Inflammatory macrophage (primary cell): ENCODE measurements around the gene XKR7.
"Not testable (repeated sequence)": the region's sequence is repeated elsewhere in the genome, so short reads cannot be mapped to it uniquely, and the experiment has no call there.

Experiments used
- DNase-seq, 2 donors: peaks; one replicate each; pipeline ENCODE4 v3.0.0-alpha.2; 2020 to 2022

XKR7 gene

GRCh38 chr20:32017711-32018251 lies 49.8 kb downstream of the XKR7 start:
- no peak for DNase-seq

DNA sequence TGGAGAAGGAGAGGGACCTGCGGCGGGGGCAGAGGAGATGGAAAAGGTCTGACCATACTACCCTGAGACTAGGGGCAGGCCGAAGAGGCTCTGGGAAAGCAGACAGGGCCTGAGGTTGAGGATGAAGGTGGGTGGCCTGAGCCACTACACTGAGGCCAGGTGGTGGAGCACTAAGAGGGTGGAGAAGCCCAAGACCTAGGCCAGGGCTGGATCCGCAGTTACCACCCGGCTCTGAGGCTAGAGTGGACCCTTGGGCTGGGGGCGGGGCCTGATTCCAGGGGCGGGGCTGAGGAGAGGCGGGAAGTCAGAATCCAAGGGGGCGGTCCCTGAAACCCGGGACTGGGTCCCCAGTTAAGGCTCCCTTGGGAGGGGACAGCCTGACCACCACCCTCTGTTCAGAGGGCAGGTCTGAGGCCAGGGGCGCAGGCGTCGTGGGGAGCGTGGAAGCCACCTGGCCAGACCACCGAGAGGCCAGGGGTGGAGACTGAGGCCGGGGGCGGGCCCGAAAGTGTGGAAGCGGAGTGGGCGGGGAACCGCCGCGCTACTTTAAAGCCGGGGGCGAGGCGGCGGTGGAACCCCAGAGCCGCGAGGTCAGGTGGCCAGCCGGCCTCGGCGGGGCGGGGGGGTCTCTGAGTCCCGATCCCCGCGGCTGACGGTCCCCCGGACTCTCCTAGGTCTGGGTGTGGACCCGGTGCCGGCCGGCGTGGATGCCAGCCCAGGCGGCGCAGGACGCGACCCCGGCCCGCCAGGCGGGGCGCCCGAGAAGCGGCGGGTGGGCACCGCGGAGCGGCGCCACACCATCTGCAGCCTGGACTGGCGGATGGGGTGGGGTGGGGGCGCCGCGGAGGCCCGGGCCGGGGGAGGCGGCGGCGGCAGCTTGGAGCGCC lies 50.6 kb downstream of the XKR7 start:
- DNase-seq = no peak

DNA sequence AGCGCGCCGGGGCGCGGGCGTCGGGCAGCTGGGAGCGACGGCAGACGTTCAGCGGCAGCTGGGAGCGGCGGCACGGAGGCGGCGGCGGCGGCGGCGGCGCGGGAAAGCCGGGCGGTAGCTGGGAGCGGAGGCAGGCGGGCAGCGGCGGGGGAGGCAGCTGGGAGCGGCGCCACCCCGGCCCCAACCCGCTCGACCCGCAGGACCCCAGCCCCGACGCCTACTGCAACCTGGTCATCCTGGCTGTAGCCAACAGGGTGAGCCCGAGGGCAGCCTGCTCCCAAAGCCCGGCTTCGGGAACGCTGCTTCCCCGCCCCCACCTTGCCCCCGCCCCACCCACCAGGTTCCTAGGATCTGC lies 51.2 kb downstream of the XKR7 start:
- DNase-seq = no peak

GRCh38 chr20:32019563-32020463 lies 51.9 kb downstream of the XKR7 start:
- no peak for DNase-seq

DNA sequence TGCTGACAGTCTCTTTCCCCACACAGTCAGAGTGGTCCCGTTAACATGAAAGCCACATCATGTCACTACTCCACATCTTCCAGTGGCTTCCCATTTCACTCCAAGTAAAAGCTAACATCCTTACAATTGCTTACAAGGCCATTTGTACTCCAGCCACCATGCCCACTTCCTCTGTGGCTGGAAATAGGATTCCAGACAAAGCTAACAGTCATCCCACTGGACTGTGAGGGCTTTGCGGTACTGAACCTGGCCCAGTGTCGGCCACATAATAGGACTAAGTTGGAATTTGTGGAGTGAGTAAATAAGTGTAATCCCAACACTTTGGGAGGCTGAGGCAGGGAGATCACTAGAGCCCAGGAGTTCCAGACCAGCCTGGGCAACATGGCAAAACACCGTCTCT lies 53.1 kb downstream of the XKR7 start:
- no peak for DNase-seq

DNA sequence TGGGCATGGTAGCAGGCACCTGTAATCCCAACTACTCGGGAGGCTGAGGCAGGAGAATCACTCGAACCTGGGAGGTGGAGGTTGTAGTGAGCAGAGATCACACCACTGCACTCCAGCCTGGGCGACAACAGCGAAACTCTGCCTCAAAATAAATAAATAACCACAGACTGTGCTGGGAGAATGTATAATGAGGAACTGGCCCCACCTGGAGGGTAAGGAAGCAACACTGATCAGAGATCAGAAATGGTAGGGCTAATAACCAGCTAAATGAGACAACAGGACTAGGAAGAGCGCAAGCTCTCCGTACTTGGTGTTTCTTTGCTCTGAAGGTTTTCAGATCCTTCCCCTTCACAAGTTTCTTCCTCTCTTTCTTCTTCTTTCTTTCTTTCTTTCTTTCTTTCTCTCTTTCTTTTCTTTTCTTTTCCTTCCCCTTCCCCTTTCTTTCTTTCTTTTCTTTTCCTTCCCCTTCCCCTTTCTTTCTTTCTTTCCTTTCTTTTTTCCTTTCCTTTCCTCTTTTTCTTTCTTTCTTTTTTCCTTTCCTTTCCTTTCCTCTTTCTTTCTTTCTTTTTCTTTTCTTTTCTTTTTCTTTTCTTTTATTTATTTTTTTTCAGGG lies 56.8 kb downstream of the XKR7 start:
- DNase-seq = no peak

GRCh38 chr20:32027643-32028042 lies 59.7 kb downstream of the XKR7 start:
- DNase-seq = no peak

DNA sequence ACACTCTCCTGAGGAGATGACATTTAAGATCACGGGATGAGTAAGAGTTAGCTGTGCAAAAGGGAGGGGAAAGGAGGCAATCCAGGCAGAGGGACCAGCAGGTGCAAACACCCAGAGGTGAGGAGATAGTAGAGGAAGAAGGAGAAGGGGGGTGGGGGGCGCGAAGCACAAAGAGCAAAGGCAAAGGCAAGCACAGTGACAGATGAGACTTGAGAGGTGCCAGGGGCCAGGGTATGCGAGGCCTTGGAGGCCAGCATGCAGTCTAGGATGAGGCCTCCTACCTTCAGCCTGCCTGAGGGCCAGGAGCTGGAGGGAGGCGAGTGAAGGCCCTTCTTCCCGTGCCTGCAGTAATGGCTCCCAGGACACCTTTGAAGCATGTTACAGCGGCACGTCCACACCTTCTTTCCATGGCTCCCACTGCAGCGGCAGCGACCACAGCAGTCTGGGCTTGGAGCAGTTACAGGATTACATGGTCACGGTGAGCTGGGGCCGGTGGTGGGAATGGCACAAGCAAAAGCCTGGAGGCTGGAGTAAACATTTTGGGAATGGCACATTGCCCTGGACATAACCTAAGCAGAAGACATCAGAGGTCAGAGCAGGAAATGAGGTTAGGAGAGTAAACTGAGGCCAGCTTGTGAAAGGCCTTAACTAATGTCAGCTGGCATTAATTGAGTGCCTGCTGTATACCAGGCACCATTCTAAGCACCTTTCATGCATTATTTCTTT lies 60.9 kb downstream of the XKR7 start:
- DNase-seq = no peak

- no peak for DNase-seq
These were observed 61.6 kb downstream of the XKR7 start for GRCh38 chr20:32029561-32029960.

DNA sequence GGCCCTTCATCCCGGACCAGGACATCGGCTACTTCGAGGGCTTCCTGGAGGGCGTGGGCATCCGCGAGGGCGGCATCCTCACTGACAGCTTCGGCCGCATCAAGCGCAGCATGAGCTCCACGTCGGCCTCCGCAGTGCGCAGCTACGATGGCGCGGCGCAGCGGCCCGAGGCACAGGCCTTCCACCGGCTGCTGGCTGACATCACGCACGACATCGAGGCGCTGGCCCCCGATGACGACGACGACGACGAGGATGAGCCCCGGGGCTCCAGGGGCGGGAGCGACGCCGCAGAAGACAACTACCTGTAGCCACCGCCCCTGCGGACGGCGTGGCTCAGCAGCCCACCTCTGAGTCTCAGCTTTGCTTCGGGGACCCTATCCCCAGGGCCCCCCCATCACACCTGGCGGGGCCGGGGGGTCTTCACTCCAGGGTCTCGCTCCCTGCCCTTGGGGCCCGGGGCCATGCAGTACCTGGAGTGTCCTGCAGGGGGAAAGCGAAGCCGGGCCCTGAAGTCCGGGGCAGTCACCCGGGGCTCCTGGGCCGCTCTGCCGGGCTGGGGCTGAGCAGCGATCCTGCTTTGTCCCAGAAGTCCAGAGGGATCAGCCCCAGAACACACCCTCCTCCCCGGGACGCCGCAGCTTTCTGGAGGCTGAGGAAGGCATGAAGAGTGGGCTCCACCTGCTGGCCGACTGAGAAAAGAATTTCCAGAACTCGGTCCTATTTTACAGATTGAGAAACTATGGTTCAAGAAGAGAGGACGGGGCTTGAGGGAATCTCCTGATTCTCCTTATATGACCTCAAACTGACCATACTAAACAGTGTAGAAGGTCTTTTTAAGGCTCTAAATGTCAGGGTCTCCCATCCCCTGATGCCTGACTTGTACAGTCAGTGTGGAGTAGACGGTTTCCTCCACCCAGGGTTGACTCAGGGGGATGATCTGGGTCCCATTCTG lies 63.3 kb downstream of the XKR7 start:
- peak; percentile 67 to 71 for DNase-seq

- DNase-seq = peak in 1 of 2 donors; percentile 34
These were observed 65.4 kb downstream of the XKR7 start for GRCh38 chr20:32033316-32033715.

GRCh38 chr20:32033721-32034120 lies 65.8 kb downstream of the XKR7 start:
- DNase-seq = not testable (repeated sequence)

DNA sequence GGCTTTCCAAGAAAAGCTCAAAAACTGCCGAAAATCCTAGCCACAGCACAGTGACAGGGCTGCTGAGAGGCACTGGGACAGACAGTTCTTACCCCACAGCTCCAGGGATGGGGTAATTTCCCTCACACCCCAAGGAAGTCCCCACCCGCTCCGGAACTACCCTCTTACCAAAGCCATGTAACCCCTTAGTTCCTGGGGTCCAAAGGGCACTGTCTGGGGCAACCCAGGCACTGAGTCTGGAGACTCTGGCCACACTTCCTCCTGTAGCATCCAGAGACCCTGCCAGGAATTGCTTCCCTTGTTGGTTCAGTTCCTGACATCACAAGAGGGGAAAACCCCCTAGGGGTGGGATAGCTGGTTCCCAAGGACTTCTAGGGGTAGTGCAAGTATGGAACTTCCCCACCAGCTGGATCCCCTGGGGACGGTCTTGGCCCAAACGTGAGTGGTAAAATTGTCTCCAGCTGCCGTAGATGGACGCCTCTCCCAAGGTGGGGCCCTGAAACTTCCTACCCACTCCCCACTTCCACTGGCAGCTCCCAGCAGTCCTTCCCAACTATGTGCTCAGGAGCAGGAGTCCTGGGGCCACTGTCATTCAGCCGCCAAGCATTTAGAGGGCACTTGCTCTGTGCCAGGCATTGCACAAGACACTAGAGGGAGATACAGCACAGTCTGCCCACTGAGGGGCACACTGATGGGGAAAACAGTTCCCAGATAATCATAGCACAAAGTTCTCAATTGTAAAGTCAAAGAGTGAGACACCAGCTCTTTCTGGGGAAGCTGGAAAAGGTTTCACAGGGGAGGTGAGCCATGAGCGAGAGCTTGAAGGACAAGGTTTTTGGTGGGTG lies 66.9 kb downstream of the XKR7 start:
- peak; percentile 61 to 82 for DNase-seq

GRCh38 chr20:32035426-32035779 lies 67.5 kb downstream of the XKR7 start:
- DNase-seq = no peak

GRCh38 chr20:32036252-32036651 lies 68.3 kb downstream of the XKR7 start:
- DNase-seq = no peak

DNA sequence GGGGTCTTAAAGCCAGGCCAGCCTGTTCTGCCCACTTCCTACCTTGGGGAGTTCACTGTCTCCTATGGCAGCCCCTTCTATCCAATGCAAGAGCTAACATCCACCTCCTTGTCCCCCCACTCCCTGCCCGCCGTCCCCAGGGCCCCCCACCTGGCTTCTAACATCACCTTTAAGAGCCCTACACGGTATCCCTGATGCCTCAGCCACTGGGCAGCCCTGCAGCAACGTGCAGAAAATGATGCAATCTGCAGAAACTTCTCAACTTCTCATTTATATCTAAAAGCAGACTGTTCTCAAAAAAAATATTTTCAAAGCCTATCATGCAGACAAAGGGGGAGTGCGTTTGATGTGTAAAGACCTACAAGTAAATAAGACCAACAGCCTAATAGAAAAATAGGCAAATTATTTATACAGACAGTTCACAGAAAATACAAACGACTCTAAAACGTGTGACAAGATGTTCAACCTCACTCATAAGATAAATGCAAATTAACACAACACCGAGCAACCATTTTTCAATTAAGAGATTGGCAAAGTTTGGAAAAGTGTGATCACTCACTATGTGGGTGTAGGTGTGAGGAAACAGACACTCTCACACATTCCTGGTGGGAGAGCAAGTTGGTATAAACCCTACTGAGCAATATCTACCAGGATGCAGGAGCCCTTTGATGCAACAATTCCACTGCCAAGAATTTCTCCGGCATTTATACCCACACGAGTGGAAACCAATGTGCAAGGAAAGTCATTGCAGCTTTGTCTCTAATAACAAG lies 69.0 kb downstream of the XKR7 start:
- DNase-seq = peak; percentile 58 to 61

GRCh38 chr20:32037929-32038328 lies 70.0 kb downstream of the XKR7 start:
- DNase-seq = peak; percentile 18 to 43

DNA sequence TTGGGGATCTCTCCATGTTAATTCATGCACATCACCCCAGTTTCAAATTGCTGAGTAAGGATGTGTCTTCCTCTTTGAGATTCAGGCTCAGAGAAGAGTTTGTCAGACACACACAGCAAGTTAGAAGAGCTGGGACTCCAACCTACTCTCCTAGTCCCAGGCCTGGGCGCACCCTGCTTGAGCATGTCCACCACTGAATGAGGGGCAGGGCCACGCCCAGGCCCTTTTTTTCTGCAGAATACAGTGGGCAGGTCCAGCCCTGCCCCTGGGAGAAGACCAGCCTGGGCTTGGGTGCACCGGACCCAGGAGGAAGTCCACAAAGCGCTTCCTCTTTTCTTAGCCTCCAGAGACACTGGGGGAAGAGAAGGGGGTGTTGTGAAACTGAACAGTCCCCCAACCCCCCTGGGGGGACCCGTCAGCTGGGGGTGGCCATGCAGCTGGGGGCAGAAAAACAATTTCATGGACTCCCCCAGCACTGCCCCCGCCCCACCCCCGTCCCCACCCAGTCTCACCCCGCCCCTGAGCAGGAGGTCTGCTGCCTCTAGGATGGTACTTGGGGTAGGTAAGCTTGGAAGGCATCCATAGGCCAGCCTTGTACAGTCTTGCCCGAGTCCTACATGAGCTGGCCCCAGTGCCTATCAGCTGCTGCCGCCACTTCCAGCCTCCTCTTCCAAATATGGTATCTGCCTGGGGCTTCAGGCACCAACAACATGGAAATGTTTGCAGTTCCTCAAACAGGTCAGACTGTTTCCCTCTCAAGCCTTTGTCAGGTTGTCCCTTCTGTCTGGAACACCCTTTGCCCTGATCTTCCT lies 72.4 kb downstream of the XKR7 start:
- peak; percentile 96 to 97 for DNase-seq
